ENCODE measurements around the gene BPNT1.

- TF ChIP-seq CTCF (IDR thresholded peaks at IDR 0.05), result no peak
- TF ChIP-seq EP300 (IDR thresholded peaks at IDR 0.05), result no peak
Observed at GRCh38 chr1:220044678-220045355, 44.8 kb downstream of the BPNT1 start.
